H1 (cell line): Measurements from ENCODE around the gene CACNB4. TPM values are rescaled to one million over a fixed set of nuclear protein-coding genes. Genes with fewer than 3 reads are reported as not detected.

Experiments
- CTCF ChIA-PET: fragments of 300-600 bp; sonication (Branson Sonifier 250); formaldehyde crosslinking; loops from one replicate; lab custom pipeline; 2021; ENCODE audit not compliant: partially characterized antibody; lab: Charles Lee
- POLR2A ChIA-PET: fragments of 300-600 bp; sonication (Branson Sonifier 250); formaldehyde crosslinking; loops from one replicate; lab custom pipeline; 2021; ENCODE audit warnings: inconsistent platforms; ENCODE audit not compliant: partially characterized antibody; lab: Charles Lee
- DNase-seq, 2 experiments: peaks; one replicate each; pipeline versions ENCODE4 v3.0.0 to v3.0.0-alpha.2; 2010 to 2022; ENCODE audit warnings: low spot score in 2 of 2, low read depth in 1 of 2, mixed read lengths in 1 of 2
- FAIRE-seq: peaks from 2 replicates; lab custom pipeline; 2011; peaks lifted over from hg19 to GRCh38; lab: Jason Lieb, UNC
- H2AFZ ChIP-seq: 2 replicates; pipeline ENCODE4 v1.8.1; 2012; ENCODE audit warnings: low read length, inconsistent platforms
- H2AK5ac ChIP-seq: 2 replicates; pipeline ENCODE4 v1.6.1; 2013; ENCODE audit warnings: low read depth, low read length
- H2BK120ac ChIP-seq: replicated peaks from 2 replicates; pipeline ENCODE3; 2013; ENCODE audit warnings: low read depth, low read length, inconsistent platforms
- H2BK12ac ChIP-seq: 2 replicates; pipeline ENCODE4 v1.6.1; 2013; ENCODE audit warnings: low read depth, low read length
- H2BK15ac ChIP-seq: 2 replicates; pipeline ENCODE4 v1.6.1; 2013; ENCODE audit warnings: low read length
- H2BK20ac ChIP-seq: 2 replicates; pipeline ENCODE4 v1.6.1; 2013; ENCODE audit warnings: low read length
- H2BK5ac ChIP-seq: 2 replicates; pipeline ENCODE4 v1.6.1; 2013; ENCODE audit warnings: low read depth, low read length
- H3K14ac ChIP-seq: 2 replicates; pipeline ENCODE4 v1.6.1; 2013; ENCODE audit warnings: inconsistent platforms; ENCODE audit not compliant: insufficient read length
- H3K18ac ChIP-seq: 2 replicates; pipeline ENCODE4 v1.6.1; 2013; ENCODE audit warnings: low read length; ENCODE audit errors: extremely low read depth
- H3K23ac ChIP-seq: 2 replicates; pipeline ENCODE4 v1.6.1; 2013; ENCODE audit warnings: inconsistent platforms; ENCODE audit not compliant: insufficient read length
- H3K23me2 ChIP-seq: 2 replicates; pipeline ENCODE4 v1.6.1; 2013; ENCODE audit warnings: low read depth, low read length
- H3K27ac ChIP-seq: 2 replicates; pipeline ENCODE4 v1.6.1; 2011; ENCODE audit warnings: low read depth, low read length, inconsistent platforms
- H3K27me3 ChIP-seq, 4 experiments: replicated peaks in 1 of 4; 1 replicate in 1 of 4; 2 replicates in 3 of 4; pipeline versions ENCODE4 v1.6.1 to v1.8.1; 2011 to 2013; ENCODE audit warnings: low read length in 3 of 4, mild to moderate bottlenecking in 3 of 4, inconsistent platforms in 2 of 4, mixed read lengths in 2 of 4, moderate library complexity in 1 of 4; ENCODE audit not compliant: control insufficient read depth in 3 of 4, insufficient read depth in 3 of 4; ENCODE audit errors: extremely low read depth in 1 of 4
- H3K36me3 ChIP-seq, 4 experiments: 2 replicates each; pipeline versions ENCODE4 v1.6.1 to v1.8.1; 2011 to 2013; ENCODE audit warnings: mild to moderate bottlenecking in 4 of 4, low read length in 3 of 4, moderate library complexity in 2 of 4, control low read depth in 1 of 4, inconsistent platforms in 1 of 4; ENCODE audit not compliant: insufficient read depth in 4 of 4, control insufficient read depth in 2 of 4
- H3K4ac ChIP-seq: replicated peaks from 2 replicates; pipeline ENCODE3; 2013; ENCODE audit warnings: low read length, low read depth, mixed read lengths, inconsistent platforms; ENCODE audit not compliant: insufficient read length
- H3K4me1 ChIP-seq, 4 experiments: replicated peaks in 1 of 4; 1 replicate in 1 of 4; 2 replicates in 3 of 4; pipeline versions ENCODE4 v1.6.1 to v1.8.1; 2011 to 2013; ENCODE audit warnings: low read length in 3 of 4, inconsistent platforms in 2 of 4, mixed read lengths in 1 of 4; ENCODE audit not compliant: insufficient read depth in 4 of 4, control insufficient read depth in 3 of 4
- H3K4me2 ChIP-seq, 2 experiments: 2 replicates each; pipeline versions ENCODE4 v1.6.1 to v1.8.1; 2011 to 2013; ENCODE audit warnings: low read depth in 2 of 2, low read length in 2 of 2, control low read depth in 1 of 2, inconsistent platforms in 1 of 2, mild to moderate bottlenecking in 1 of 2; ENCODE audit not compliant: insufficient read depth in 1 of 2
- H3K4me3 ChIP-seq, 4 experiments: fragments of 200-600, 300-600 bp in 1 of 4; sonication (generic), shearing (Covaris generic), sonication (Bioruptor Twin) in 1 of 4; 2 replicates each; pipeline versions ENCODE4 v1.5.1 to v1.8.1; 2011 to 2016; ENCODE audit warnings: low read length in 4 of 4, low read depth in 3 of 4, control low read depth in 2 of 4, inconsistent platforms in 2 of 4, mild to moderate bottlenecking in 2 of 4, mixed read lengths in 1 of 4, moderate library complexity in 1 of 4; ENCODE audit not compliant: insufficient read depth in 2 of 4; ENCODE audit errors: extremely low read depth in 1 of 4
- H3K56ac ChIP-seq: replicated peaks from 2 replicates; pipeline ENCODE3; 2013; ENCODE audit warnings: low read depth, mild to moderate bottlenecking, mixed read lengths, low read length, inconsistent platforms; ENCODE audit not compliant: insufficient read length
- H3K79me1 ChIP-seq: 2 replicates; pipeline ENCODE4 v1.6.1; 2013; ENCODE audit warnings: low read depth, low read length, control low read depth
- H3K79me2 ChIP-seq, 2 experiments: 2 replicates each; pipeline versions ENCODE4 v1.6.1 to v1.8.1; 2012 to 2013; ENCODE audit warnings: low read length in 2 of 2, mild to moderate bottlenecking in 2 of 2, inconsistent platforms in 1 of 2; ENCODE audit not compliant: insufficient read depth in 2 of 2, control insufficient read depth in 1 of 2
- H3K9ac ChIP-seq, 4 experiments: replicated peaks in 1 of 4; 1 replicate in 1 of 4; 2 replicates in 3 of 4; pipeline versions ENCODE4 v1.6.1 to v1.8.1; 2011 to 2013; ENCODE audit warnings: low read depth in 3 of 4, low read length in 3 of 4, control low read depth in 2 of 4, mild to moderate bottlenecking in 2 of 4, moderate library complexity in 2 of 4, inconsistent platforms in 1 of 4; ENCODE audit errors: extremely low read depth in 1 of 4
- H3K9me3 ChIP-seq, 2 experiments: 2 replicates each; pipeline versions ENCODE4 v1.6.1 to v1.8.1; 2012 to 2013; ENCODE audit warnings: mild to moderate bottlenecking in 2 of 2, moderate library complexity in 2 of 2, control low read depth in 1 of 2, inconsistent platforms in 1 of 2, low read depth in 1 of 2, low read length in 1 of 2, mixed read lengths in 1 of 2; ENCODE audit not compliant: insufficient read depth in 2 of 2
- H4K20me1 ChIP-seq, 2 experiments: replicated peaks in 1 of 2; 2 replicates each; pipeline versions ENCODE3 to v1.8.1; 2011 to 2013; ENCODE audit warnings: inconsistent platforms in 2 of 2, low read length in 2 of 2, mild to moderate bottlenecking in 1 of 2; ENCODE audit not compliant: insufficient read depth in 2 of 2, control insufficient read depth in 1 of 2
- H4K5ac ChIP-seq: 2 replicates; pipeline ENCODE4 v1.6.1; 2013; ENCODE audit warnings: low read length, low read depth, mixed read lengths, inconsistent platforms; ENCODE audit not compliant: insufficient read length
- H4K8ac ChIP-seq: 2 replicates; pipeline ENCODE4 v1.8.0; 2013; ENCODE audit warnings: mild to moderate bottlenecking, moderate library complexity, low read length, inconsistent platforms; ENCODE audit not compliant: insufficient read depth; ENCODE audit errors: extremely low read depth
- H4K91ac ChIP-seq: replicated peaks from 2 replicates; pipeline ENCODE3; 2013; ENCODE audit warnings: low read length, mixed read lengths, inconsistent platforms; ENCODE audit not compliant: insufficient read length
- BCL11A ChIP-seq, 2 experiments: IDR thresholded peaks; one replicate each; pipeline ENCODE4 v1.6.1; 2011; ENCODE audit warnings: low read depth in 2 of 2, low read length in 2 of 2, mild to moderate bottlenecking in 2 of 2
- CREB1 ChIP-seq: IDR thresholded peaks from 2 replicates; pipeline ENCODE4 v1.6.1; 2012; ENCODE audit warnings: inconsistent platforms
- CTBP2 ChIP-seq: IDR thresholded peaks from 2 replicates; pipeline ENCODE4 v1.7.0; 2011; ENCODE audit warnings: borderline replicate concordance, mild to moderate bottlenecking, moderate library complexity, mixed read lengths, low read length; ENCODE audit not compliant: insufficient read depth, insufficient read length
- GABPA ChIP-seq: IDR thresholded peaks from 2 replicates; pipeline ENCODE4 v1.6.1; 2011; ENCODE audit warnings: mild to moderate bottlenecking, low read length, moderate library complexity, borderline replicate concordance; ENCODE audit not compliant: insufficient read depth
- GTF2F1 ChIP-seq: IDR thresholded peaks from 2 replicates; pipeline ENCODE4 v1.6.1; 2012; ENCODE audit warnings: low read depth, low read length, improper control_type of control experiment, borderline replicate concordance
- HDAC6 ChIP-seq: IDR thresholded peaks from one replicate; pipeline ENCODE4 v1.7.1; 2012; ENCODE audit warnings: low read depth, mild to moderate bottlenecking, inconsistent platforms, low read length, moderate library complexity
- KDM4A ChIP-seq: IDR thresholded peaks from one replicate; pipeline ENCODE4 v1.7.1; 2012; ENCODE audit warnings: low read depth, mild to moderate bottlenecking, moderate library complexity, low read length, inconsistent platforms; ENCODE audit not compliant: severe bottlenecking
- POLR2AphosphoS5 ChIP-seq: IDR thresholded peaks from 2 replicates; pipeline ENCODE4 v1.6.1; 2011; ENCODE audit warnings: low read depth, low read length
- RBBP5 ChIP-seq: IDR thresholded peaks from 2 replicates; pipeline ENCODE4 v1.7.1; 2012; ENCODE audit warnings: low read depth, mild to moderate bottlenecking, inconsistent platforms, low read length, moderate library complexity, borderline replicate concordance
- SUZ12 ChIP-seq: fragments of 200-600 bp; sonication (generic); IDR thresholded peaks from 2 replicates; pipeline ENCODE4 v1.6.1; 2012; ENCODE audit warnings: mild to moderate bottlenecking, inconsistent platforms, low read length, moderate library complexity, mixed read lengths
- WGBS, 2 experiments: shearing (Covaris generic) in 1 of 2; methylation state at CpG; one replicate each; pipeline versions ENCODE4 v1.1.6 to v1.1.7; 2013 to 2015; ENCODE audit warnings: low lambda C conversion rate in 2 of 2, mixed read lengths in 2 of 2, inconsistent platforms in 1 of 2, low coverage in 1 of 2, missing lambda C conversion rate in 1 of 2; ENCODE audit not compliant: insufficient replicate concordance in 2 of 2, insufficient coverage in 1 of 2, insufficient read length in 1 of 2; ENCODE audit errors: extremely low coverage in 1 of 2, missing lambda C conversion rate in 1 of 2; 5-methylcytosine and 5-hydroxymethylcytosine counted together
- polyA plus RNA-seq, 7 experiments: library from polyadenylated mRNA; depleted of rRNA in 3 of 7; stranded (reverse) in 5 of 7; unstranded in 2 of 7; fragments of >200 nt in 5 of 7; fragments of 200-250 nt in 2 of 7; gene quantifications; 1 replicate in 5 of 7; 2 replicates in 1 of 7; 4 replicates in 1 of 7; pipeline versions ENCODE4 v1.2.1 to v1.2.3, GENCODE V29; 2011 to 2013; ENCODE audit warnings: missing spikeins in 2 of 7, mixed read lengths in 2 of 7
- total RNA-seq: library from RNA; stranded (reverse); fragmentation: NEBNext Ultra II Directional; extraction: Animal tissue kit (Norgen Biotek cat#: 25700); gene quantifications from 2 replicates; pipeline ENCODE4 v1.2.1, GENCODE V29; 2021

Gene CACNB4
- total and polyA plus RNA-seq, 2 of the 8 experiments (the other 6 are each of a cell fraction or from before 2014, with no cell fraction given): 2.0 to 4.0 TPM

- H3K9me3 ChIP-seq: no peaks in the 10 kb centered on the region
- WGBS, 2 experiments: 80% methylated on average over 2 of the region's 2 CpGs; no CpG with 5 or more reads in 1 of the 2 experiments
- H2BK120ac ChIP-seq: no peak overlapping the region
- H4K8ac ChIP-seq: no peak overlapping the region
- H2BK5ac ChIP-seq: no peak overlapping the region
- H3K56ac ChIP-seq: no peak overlapping the region
- no peak for FAIRE-seq
- no peaks in the 10 kb centered on the region for H3K36me3 ChIP-seq
- no peak overlapping the region for H3K4ac ChIP-seq
- H3K27me3 ChIP-seq: no peaks in the 10 kb centered on the region; a peak in 1 of 7 replicates
- no peak overlapping the region for H3K18ac ChIP-seq
- ChIA-PET POLR2A (interaction anchor here (0.7 kb wide), 1 partner anchor 75 kb away, joined by 3 read pairs; no protein-coding TSS in a partner anchor), CTCF (interaction anchor here (1.6 to 10.7 kb wide), 4 partner anchors 13 to 175 kb away, joined by 3 to 101 read pairs (median 14); no protein-coding TSS in a partner anchor)
- H3K4me2 ChIP-seq: no peak overlapping the region
- H2BK12ac ChIP-seq: no peak overlapping the region
- H4K20me1 ChIP-seq: no peaks in the 10 kb centered on the region
- H3K4me3 ChIP-seq: no peak overlapping the region
- H2AK5ac ChIP-seq: no peak overlapping the region
- no peaks in the 10 kb centered on the region for H3K23me2 ChIP-seq
- H2AFZ ChIP-seq: no peak overlapping the region
- no peak overlapping the region for H2BK20ac ChIP-seq
- H3K27ac ChIP-seq: no peak overlapping the region
- no peaks in the 10 kb centered on the region for H3K79me1 ChIP-seq
- no peaks in the 10 kb centered on the region for H3K4me1 ChIP-seq
- TF ChIP-seq GTF2F1: no peak
- no peak for TF ChIP-seq HDAC6
- no peak for TF ChIP-seq GABPA
- no peak for TF ChIP-seq RBBP5
- no peak for TF ChIP-seq CTBP2
- no peak for TF ChIP-seq CREB1
- TF ChIP-seq POLR2AphosphoS5: no peak
- TF ChIP-seq BCL11A (IDR thresholded peaks at IDR 0.05; ENCODE audit: low read depth in 2 of 2, low read length in 2 of 2): no peak
- no peak for TF ChIP-seq KDM4A
- TF ChIP-seq SUZ12: no peak
- TF ChIP-seq, all 59 proteins: peak for 0
- Histone ChIP-seq H2BK15ac (no peak overlapping the region), H3K14ac (no peak overlapping the region), H4K91ac (no peak overlapping the region), H3K9ac (no peak overlapping the region), H3K23ac (no peak overlapping the region), H4K5ac (no peak overlapping the region), H3K79me2 (no peaks in the 10 kb centered on the region)
- no peak for DNase-seq
Measured at GRCh38 chr2:152011724-152012123, 87.1 kb downstream of the CACNB4 start.
